Activated T-cell treated with anti-CD3 and anti-CD28 coated beads for 1 hour (primary cell): ENCODE data around the gene ADAMTS15.

Experiments
- DNase-seq: peaks from one replicate; pipeline ENCODE4 v3.0.0-alpha.2; 2020; ENCODE audit warnings: low read depth

The ADAMTS15 gene

DNA sequence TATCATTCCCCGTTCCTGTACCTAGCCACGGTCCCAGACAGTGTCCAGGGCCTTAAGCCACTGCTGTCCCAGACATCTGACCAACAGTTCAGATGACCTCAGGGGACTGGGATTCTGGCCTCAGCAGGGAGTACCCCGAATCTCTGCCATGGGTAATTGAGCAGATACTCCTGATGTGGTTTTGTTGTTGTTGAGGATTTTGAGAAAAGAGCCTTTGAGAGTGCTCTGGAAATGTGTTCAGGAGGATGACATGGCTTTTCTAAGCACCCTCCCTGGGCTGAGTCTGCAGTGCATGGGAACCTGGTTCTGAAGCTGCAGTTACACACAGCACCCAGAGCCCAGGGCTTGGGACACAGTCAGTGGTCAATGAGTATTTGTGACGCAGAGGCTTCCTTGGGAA, 30.4 kb downstream of the ADAMTS15 start:
- no peak for DNase-seq

DNA sequence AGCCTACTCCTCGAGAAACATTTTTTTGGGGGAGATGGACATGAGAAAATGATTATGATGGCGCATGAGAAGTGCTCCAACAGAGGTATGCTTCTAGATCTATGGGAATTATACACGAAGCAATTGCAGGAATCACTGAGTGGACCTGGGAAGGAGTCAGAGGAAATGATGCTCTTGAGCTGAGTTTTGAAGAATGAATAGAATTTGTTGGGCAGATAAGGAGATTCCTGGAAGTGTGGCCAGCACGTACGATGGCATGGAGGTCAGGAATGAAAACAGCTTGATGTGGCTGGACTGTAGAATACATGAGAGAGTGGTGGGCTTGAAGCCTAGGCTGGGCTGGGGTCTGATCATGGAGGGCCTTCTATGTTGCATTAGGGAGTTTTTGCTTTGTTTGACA, 31.7 kb downstream of the ADAMTS15 start:
- no peak for DNase-seq

DNA sequence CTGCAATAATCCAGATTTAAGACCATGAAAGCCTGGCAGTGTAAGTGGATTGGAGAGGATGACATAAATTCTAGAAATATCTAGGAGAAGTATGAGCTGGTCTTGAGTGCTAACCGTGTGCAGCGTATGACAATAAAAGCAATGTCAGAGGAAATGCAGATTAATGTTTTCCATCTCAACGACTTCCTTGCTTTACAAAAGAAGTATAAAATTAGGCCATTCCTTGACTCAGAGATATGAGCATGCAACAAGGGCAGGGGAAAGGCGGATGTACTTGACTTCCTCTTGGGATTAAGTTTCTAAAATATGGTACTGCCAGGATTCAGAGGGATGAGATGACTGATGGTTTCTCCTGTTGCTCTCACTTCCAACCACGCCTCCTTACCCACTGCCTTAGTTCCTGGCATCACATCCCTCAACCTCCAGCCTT, 32.3 kb downstream of the ADAMTS15 start:
- DNase-seq: no peak

DNA sequence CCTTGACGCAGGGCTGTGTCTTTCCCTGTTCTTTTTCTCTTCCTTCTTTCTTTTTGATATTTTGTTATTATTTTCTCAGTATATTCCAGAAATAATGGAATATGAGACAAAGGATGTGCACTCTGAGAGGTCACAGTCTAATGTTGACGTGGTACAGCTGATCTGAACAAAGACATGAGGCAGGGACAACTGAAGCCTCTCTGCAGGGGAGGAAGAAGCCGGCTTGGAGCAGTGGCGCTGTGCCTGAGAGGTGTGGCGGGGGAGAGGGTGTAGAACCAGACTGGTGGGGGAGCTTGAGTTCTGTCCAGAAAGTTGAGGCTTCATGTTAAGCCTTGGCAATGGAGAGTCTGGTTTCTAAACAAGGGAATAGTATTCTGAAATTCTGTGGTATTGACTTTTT, 34.7 kb downstream of the ADAMTS15 start:
- no peak for DNase-seq

DNA sequence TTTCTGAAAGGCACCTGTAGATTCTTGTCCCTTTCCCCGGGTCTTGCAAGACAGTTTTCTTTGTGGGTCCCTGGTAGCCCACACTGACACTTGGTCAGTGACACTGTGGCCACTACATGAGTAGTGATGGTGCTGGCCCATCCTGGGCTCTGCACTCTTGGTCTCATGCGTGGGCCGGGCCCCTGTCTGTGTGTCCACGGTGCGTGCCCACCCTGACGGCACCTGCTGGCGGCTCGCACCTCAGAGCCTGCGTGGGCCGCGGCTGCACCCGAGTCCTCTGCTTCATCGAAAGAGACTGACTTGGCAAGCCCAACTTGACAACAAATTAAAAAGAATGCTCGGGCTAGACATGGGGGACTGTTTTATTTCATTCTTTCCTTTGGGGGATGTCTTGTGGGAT, 37.5 kb downstream of the ADAMTS15 start:
- DNase-seq: no peak

DNA sequence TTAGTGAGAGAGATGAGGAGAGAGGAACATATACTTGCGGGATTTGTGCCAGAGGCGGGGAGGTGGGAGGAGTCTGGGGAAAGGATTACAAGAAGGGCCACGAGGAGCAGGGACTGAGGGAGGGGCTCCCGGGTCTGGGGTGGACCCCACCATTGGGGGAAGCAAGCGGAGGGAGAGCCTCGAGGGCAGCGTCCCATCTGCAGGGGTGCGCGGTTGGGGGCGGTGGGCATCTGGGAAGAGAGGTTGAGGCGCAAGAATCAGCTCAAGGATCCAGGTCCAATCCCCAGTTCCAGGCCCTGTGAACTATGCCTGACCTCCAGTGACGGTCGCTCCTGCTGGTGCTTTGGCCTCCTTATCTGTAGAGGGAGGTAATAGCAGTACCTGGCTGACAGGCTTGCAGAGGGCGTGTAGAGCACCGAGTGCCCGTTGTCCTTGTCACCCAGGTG, 38.0 kb downstream of the ADAMTS15 start:
- DNase-seq: no peak

DNA sequence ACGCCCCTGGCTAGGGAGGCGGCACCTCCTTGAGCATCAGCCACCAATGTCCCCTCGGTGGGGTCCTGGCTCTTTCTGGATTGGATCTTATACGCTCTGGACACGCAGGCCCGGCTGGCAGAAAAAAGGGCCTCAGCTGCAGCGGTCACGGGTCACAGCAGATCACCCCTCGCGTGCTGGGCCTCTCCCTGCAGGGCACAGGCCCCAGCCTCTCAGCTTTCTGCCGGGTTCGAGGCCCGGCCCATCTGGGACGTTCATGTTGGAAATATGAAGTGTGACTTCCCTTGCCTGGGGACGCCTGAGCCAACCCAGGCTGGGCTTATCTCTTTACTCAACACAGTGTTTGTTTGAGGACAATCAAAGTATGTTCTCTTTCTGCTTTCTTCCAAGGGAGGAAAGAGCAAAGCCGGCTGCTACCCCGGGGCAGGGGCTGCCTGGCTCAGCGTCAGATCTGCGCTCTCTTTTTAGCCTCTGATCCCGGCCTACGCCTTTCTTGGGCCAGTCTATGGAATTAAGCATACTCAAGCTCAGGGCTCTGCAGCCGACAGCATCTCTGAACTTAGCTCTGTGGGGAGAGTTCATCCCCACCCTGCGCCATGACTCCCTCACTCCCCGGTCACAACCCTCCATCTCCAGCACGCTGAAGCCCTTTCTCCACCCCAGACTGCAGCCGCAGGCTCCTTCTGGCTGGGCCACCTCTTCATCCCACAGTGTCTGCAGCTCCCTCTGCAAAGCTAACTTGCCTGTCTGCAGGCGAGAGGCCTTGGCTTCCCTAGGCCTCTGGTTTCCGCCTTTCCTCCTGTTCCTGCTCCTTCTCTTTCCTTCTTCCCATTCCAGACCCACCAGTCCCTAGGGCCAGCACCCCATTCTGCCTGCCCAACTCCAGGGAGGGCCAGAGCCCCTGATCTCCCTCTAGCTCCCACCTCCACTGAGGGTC, 38.8 kb downstream of the ADAMTS15 start:
- no peak for DNase-seq

DNA sequence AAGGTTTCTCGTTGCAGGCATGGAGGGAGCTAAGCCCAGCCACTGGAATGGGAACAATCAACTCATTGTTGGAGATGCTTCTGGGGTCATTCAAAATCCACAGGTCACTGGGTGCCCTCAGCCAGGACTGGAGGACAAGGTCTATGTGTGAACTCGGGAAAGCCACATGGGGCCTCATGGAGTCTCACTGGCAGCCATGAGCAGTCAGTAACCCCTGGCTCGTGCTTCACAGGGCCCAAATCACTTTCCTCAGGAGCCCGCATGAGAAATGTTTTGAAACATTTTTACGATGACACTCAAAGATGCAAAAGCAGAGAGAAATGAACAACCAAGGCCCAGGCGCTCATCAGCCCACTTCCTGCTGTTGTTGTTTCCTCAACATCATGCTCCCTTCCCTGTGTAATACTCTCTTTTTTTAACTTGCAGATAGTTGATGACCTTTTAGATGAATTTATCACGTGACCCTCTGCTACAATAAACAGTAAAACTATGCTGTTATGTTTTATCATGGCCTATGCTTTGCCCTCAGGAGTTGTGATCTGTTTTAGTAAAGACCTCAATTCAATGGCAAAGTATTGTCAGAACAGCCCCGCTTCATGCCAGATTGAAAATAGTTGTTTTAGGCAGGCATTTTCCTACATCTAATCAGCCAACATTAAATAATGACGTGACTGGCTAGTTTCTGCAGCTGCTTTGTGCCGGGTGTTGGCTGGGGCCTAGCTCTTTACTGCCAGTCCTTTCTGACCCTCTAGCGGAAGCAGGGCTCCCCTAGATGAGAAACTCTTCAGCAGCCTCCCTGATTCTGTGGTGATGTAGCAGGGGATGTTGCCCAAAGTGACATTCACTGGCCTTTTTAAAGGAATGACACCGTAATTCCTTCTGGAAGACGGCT, 39.7 kb downstream of the ADAMTS15 start:
- no peak for DNase-seq

DNA sequence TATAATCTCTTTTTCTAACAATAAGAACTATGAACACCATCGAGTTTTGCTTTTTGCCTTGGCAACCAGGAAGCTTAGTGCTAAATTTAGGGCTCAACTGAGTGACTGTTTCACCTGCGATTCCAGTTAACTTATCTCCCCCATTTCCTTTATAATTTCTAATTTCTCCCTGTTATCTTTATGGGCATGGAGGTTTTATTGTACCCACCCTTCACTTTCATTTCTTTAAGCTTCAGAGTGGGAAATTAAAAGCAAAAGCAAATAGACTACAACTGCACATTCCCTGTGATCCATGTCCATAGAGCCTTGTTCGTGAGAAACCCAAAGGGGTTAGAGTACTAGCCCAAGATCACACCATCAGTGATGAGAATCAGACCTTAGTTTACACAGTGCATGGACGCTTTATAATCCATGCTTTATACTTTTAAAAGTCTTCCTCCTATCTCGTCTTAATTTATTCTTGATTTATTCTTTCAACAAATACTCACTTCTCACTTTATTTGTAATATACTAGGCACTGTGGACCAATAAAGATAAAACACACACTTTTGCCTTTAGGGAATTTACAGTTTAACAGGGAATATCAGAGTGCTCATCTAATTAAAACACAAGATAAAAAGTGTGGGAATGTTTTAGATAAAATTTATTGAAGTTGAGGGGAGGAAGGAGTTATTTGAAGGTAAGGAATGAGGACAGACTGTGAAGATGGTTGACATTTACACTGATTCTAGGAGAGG, 40.6 kb downstream of the ADAMTS15 start:
- no peak for DNase-seq

DNA sequence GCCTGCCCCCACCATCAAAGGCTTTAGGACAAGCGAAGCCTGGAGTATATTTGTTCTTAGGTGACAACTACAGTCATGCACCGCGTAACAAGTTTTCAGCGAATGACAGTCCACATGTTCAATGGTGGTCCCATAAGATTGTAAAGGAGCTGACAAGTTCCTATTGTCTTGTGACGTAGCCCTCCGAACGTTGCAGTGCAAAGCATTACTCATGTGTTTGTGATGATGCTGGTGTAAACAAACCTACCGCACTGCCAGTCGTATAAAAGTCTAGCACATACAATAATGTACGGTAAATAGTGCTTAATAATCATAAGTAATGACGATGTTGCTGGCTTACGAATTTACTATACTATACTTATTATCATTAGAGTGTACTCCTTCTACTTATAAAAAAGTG, 41.3 kb downstream of the ADAMTS15 start:
- DNase-seq: no peak

DNA sequence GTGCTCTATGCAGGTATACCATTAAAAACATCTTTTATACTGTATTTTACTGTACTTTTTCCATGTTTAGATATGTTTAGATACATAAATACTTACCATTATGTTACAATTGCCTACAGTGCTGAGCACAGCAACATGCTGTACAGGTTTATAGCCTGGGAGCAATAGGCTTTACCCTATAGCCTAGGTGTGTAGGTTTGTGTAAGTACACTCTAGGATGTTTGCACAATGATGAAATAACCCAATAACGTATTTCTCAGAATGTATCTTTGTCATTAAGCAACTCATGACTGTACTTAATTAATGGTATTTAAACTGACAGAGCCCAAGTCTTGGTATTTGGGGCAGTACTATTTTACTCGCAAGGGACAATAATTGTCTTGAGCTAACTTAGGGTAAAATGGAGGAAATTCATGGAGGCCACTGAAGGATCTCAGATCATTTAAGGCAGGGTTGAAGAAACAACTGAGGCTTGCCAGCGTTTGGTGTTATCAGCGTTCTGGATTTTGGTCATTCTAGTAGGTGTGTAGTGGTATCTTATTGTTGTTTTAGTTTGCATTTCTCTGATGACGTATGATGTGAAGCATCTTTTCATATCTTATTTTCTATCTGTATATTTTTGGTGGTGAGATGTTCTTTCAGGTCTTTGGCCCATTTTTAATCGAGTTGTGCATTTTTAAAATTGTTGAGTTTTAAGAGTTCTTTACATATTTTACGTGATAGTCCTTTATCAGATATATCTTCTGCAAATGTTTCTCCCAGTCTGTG, 42.4 kb downstream of the ADAMTS15 start:
- DNase-seq: no peak

DNA sequence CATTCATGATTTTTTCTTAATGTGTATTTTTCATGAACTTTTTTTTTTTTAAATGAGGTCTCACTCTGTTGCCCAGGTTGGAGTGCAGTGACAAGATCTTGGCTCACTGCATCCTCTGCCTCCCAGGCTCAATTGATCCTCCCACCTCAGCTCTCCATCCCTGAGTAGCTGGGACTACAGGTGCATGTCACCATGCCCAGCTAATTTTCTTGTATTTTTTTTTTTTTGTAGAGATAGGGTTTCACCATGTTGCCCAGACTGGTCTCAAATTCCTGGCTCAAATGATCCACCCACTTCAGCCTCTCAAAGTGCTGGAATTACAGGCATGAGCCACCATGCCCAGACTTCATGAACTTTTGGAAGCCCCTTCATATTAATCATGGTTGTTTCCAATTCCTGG, 49.7 kb downstream of the ADAMTS15 start:
- DNase-seq: no peak

DNA sequence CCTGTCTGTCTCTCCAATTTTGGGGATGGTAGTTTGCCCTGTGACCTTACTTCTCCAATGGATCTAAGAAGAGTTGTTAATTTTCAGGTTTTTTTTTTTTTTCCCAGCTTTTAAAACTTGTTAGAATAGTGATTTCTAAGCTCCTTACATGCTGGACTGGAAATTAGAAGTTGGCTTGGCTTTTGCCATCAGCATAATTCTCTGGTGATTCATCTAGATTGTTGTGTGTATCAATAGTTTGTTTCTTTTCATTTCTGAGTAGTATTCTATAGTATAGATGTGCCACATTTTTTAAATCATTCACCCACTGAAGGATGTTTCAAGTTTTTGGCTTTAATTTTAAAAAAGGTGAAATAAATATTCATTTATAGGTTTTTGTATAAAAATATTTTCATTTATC, 51.4 kb downstream of the ADAMTS15 start:
- no peak for DNase-seq

DNA sequence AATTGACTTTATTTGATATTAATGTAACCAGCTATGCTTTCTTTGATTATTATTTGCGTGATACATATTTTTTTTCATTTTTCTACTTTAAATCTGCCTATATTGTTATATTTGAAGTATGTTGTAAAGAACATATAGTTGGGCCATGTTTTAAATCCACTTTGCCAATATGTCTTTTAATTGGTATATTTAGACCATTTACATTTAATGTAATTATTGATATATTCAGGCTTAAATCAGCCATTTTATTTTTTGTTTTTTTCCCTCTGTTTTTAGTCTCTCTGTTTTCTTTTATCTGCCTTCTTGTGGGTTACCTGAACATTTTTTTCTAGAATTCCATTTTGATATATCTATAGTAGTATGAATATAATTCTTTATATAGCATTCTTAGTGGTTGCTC, 55.9 kb downstream of the ADAMTS15 start:
- DNase-seq: no peak

DNA sequence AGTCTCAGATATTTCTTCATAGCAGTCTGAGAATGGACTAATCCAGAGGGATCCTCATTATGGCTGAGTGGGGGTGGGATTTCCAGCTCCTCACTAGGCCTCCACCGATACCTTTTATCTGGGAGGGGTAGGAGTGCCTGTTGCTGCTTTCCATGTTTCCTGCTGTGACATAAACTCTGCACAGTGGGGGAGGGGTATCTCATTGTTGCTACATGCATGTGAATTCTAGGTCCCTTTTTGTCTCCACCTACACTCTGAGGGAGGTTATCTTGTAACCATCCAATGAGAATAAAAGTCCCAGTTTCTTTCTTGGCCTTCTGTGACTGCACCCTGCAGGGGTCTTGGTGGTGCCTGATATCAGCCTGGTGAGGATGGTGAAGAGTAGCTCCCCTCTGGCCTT, 60.5 kb downstream of the ADAMTS15 start:
- DNase-seq: no peak

DNA sequence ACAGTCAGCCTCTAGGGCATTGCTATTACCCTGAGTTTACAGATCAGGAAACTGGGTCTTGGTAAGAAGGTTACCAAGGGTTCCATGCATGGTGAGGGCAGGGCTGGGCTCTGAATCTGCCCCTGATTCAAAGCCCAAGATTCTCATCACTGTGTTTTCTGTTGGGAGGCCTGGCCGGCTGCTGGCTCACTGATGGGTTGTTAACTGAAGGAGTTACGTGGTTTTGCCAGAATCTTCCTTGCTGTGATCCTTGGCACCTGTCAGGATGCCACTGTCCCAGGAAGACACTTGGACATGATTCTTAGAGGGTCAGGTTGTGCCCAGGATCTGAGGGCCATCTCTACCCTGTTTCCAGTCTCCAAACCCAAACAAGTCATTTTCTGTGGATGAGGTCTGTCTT, 61.5 kb downstream of the ADAMTS15 start:
- no peak for DNase-seq

DNA sequence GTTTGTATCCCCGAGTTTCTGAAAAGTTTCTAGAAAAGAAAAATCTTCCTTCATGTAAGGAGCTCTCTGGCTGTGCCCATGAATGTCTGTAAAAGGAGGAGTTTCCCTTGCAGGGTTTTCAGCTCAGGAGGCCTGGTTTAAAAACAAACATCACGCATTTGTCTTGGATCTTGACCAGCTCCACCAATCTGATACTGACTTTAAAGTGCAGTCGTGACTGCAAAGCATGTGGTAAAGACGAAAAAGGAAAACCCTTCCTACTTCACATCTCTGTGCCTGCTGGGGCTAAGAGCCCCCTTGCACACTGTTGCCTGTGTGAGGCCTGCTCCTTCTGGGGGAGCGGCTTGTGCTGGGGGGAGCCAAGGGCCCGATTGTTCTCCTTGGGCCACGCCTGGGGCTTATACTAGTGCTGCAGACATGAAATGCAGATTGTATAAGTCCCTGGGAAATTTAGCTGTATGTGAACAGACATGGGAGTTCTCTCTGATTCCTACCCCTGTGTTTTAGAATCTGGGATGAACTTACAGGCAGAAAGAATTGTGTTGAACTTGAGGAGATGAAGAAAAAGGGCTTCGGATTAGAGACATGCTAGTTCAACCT, 62.1 kb downstream of the ADAMTS15 start:
- DNase-seq: no peak

DNA sequence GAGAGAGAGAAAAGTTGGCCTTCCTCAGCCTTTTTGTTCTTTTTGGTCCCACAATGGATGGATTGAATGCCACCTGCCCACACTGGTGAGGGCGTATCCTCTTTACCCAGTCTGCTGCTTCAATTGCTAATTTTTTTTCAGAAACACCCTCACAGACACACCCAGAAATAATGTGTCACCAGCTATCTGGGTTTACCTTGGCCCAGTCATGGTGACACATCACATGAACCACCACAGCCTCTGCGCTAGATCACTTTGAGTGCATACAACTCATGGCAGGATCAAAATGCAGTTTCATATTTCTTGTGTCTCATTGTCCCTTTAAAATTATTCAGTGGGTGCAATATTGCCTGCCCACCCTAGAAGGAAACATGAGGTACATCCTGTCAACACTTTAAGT, 63.3 kb downstream of the ADAMTS15 start:
- DNase-seq: no peak

DNA sequence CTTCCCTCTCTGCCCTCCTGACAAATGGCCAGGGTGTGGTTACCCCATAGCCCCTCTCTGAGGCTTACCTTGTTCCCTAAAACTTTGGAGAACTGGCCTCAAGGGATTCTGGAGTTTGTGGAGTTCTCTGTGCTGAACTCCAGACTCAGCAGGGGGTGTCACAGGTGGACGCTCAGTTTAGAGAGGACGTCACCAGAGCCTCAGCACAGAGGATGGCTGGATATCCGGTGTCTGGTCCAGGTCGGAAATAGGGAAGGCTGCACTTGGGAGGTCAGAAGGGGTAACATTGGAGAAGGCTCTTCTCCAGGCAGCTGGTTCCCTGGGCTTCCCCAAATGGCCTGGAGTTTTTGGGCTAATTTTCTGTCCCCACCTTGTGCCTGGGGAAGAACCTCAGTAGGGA, 64.2 kb downstream of the ADAMTS15 start:
- DNase-seq: no peak

DNA sequence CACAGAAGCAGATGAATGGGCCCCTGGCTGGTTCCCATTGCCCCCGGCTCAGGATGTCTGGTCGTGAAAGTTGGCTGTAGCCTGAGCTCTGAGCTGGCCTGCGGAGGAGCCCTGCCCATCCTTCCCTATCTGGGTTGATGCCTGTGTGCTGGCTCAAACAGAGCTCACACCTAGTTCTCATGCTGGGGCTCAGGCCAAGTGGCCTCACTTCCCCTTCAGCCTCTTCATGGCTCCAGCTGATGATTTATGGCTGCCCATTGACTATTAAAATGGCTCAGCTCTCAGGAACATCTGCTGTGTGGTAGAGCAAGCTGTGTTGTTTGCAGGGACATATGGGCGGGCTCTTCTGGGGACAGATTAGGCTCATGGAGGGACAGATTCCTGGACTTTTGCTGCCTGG, 64.7 kb downstream of the ADAMTS15 start:
- DNase-seq: no peak

DNA sequence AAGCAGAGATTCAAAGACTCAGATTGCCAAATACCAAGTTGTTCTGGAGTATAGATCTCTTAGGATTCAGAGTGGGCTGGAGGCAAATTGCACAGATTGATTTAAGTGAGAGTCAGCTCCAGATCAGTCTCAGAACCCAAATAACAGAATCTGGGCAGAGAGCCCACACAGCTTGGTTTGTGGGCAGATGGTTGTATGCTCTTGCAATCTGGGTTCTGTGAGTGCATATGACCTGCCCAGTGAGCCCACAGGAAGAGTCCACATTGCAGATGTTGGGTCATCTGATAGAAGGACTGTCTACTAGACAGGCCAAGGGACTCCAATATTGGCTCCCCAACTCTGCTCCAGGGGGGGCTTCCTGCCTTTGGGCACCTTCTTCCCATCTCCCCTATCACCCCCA, 65.9 kb downstream of the ADAMTS15 start:
- no peak for DNase-seq
